Measurements from ENCODE around the gene KRT39. TPM values are rescaled to one million over a fixed set of nuclear protein-coding genes. Genes with fewer than 3 reads are reported as not detected.

KRT39 gene
- total RNA-seq (ENCODE audit: low replicate concordance), result 0.12 TPM in 1 of 2 replicates, not detected in the other

DNA sequence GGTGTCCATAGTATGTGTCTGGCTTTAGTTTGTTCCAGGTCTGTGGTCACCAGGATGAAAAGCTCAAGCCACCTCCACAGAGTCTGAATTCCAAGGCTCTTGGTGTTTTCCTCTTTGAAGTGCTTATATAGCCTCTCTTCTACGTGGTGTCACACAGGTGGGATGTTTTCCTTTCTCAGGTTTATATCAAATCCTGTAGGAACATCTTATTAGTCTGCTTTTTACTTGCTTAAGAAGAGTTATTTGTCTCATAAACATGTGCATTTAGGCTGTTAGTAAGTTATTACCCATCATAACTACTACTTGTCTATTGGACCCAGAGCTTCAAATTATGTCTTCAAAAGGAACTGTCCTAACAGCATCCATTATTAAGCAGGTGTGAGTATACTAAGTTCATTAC lies at the start of gene KRT39:
KRT39 (minus strand) TSS at position 101 of the 400 bp plus-strand sequence; CDS start at position 9, 92 bp downstream.

DNA sequence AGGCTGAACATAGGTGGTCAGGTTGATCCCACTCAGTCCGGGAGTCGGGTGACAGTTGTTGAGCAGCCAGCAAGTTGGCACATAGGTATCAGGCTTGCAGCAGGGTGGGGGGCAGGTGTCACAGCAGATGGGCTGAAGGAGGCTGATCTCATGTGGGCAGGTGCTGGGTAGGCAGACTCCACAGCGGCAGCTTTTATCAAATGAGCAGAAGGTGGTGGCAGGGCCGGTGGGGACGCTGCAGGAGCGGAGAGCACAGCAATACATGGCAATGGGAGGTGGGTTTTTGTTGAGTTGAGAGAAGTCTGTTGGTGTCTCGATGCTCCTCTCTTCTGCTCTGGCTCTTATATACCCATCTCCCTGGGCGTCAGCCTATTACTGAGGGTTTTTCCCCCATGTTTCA lies 42.1 kb upstream of the KRT39 start, which contains the start of gene KRTAP3-1:
KRTAP3-1 (minus strand) TSS at position 318 of the 400 bp plus-strand sequence; CDS start at position 264, 54 bp downstream.

GRCh38 chr17:40999563-40999962 lies 32.8 kb upstream of the KRT39 start, which contains the start of gene KRTAP3-2:
Gene KRTAP3-2 (minus strand): TSS chr17:40999906. CDS start chr17:40999853, 53 bp downstream.

DNA sequence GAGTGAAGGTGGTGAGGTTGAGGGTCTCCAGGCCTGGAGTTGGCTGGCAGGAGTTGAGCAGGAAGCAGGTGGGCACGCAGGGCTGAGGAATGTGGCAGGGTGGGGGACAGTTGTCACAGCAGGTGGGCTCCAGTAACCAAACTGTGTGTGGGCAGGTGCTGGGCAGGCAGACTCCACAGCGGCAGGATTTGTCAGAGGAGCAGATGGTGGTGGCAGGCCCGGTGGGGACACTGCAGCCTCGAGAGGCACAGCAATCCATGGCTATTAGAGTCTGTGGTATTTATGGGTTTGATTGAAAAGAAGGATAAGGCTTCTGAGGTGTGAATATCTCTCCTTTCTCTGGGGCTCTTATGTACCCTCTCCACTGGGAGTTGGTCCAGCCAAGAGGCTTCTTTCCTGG lies 27.1 kb upstream of the KRT39 start, which contains the start of gene KRTAP3-3:
KRTAP3-3 (minus strand) TSS at position 326 of the 400 bp plus-strand sequence; CDS start at position 259, 67 bp downstream.

GRCh38 chr17:40984226-40984625 lies 17.5 kb upstream of the KRT39 start, which contains the start of gene KRT40:
Gene KRT40 (minus strand): TSS chr17:40984326. CDS start chr17:40984273, 53 bp downstream.

GRCh38 chr17:40937384-40937819 lies 29.3 kb downstream of the KRT39 start, which contains the start of gene KRT23:
Gene KRT23 (minus strand): TSS chr17:40937646. CDS start chr17:40936603, 1,043 bp downstream.

Other genes starting within 250 kb of the KRT39 start
- not detected in 2 replicates for gene KRT25, start 211.6 kb downstream of the KRT39 start, total RNA-seq (ENCODE audit: low replicate concordance)
- gene KRT26, start 194.7 kb downstream of the KRT39 start, total RNA-seq (ENCODE audit: low replicate concordance), result not detected in 2 replicates
- gene KRT27, start 184.4 kb downstream of the KRT39 start, total RNA-seq (ENCODE audit: low replicate concordance), result not detected in 2 replicates
- gene KRT28, start 167.0 kb downstream of the KRT39 start, total RNA-seq (ENCODE audit: low replicate concordance), result not detected in 2 replicates
- 1.6 and 4.7 TPM in 2 replicates for gene KRT10, start 144.3 kb downstream of the KRT39 start, total RNA-seq (ENCODE audit: low replicate concordance)
- under 0.01 TPM in 1 of 2 replicates, not detected in the other for gene KRT12, start 99.7 kb downstream of the KRT39 start, total RNA-seq (ENCODE audit: low replicate concordance)
- gene KRT20, start 81.7 kb downstream of the KRT39 start, total RNA-seq (ENCODE audit: low replicate concordance), result not detected in 2 replicates
- gene KRT23, start 29.3 kb downstream of the KRT39 start, total RNA-seq (ENCODE audit: low replicate concordance), result not detected in 2 replicates
- not detected in 2 replicates for gene KRT40, start 17.4 kb upstream of the KRT39 start, total RNA-seq (ENCODE audit: low replicate concordance)
- not detected in 2 replicates for gene KRTAP3-3, start 27.2 kb upstream of the KRT39 start, total RNA-seq (ENCODE audit: low replicate concordance)
- not detected in 2 replicates for gene KRTAP3-2, start 33.0 kb upstream of the KRT39 start, total RNA-seq (ENCODE audit: low replicate concordance)
- gene KRTAP3-1, start 42.2 kb upstream of the KRT39 start, total RNA-seq (ENCODE audit: low replicate concordance), result not detected in 2 replicates
- not detected in 2 replicates for gene KRTAP1-5, start 60.3 kb upstream of the KRT39 start, total RNA-seq (ENCODE audit: low replicate concordance)
- not detected in 2 replicates for gene KRTAP1-4, start 63.2 kb upstream of the KRT39 start, total RNA-seq (ENCODE audit: low replicate concordance)
- not detected in 2 replicates for gene KRTAP1-3, start 67.9 kb upstream of the KRT39 start, total RNA-seq (ENCODE audit: low replicate concordance)
- not detected in 2 replicates for gene KRTAP1-1, start 74.5 kb upstream of the KRT39 start, total RNA-seq (ENCODE audit: low replicate concordance)
- not detected in 2 replicates for gene KRTAP2-1, start 80.4 kb upstream of the KRT39 start, total RNA-seq (ENCODE audit: low replicate concordance)
- not detected in 2 replicates for gene KRTAP2-2, start 88.3 kb upstream of the KRT39 start, total RNA-seq (ENCODE audit: low replicate concordance)
- not detected in 2 replicates for gene KRTAP2-3, start 93.2 kb upstream of the KRT39 start, total RNA-seq (ENCODE audit: low replicate concordance)
- gene KRTAP2-4, start 98.9 kb upstream of the KRT39 start, total RNA-seq (ENCODE audit: low replicate concordance), result not detected in 2 replicates
- not detected in 2 replicates for gene KRTAP4-7, start 117.2 kb upstream of the KRT39 start, total RNA-seq (ENCODE audit: low replicate concordance)
- not detected in 2 replicates for gene KRTAP4-8, start 131.2 kb upstream of the KRT39 start, total RNA-seq (ENCODE audit: low replicate concordance)
- gene KRTAP4-16, start 135.3 kb upstream of the KRT39 start, total RNA-seq (ENCODE audit: low replicate concordance), result not detected in 2 replicates
- not detected in 2 replicates for gene KRTAP4-9, start 138.4 kb upstream of the KRT39 start, total RNA-seq (ENCODE audit: low replicate concordance)
- not detected in 2 replicates for gene KRTAP4-11, start 151.4 kb upstream of the KRT39 start, total RNA-seq (ENCODE audit: low replicate concordance)
- not detected in 2 replicates for gene KRTAP4-12, start 157.2 kb upstream of the KRT39 start, total RNA-seq (ENCODE audit: low replicate concordance)
- not detected in 2 replicates for gene KRTAP4-6, start 173.6 kb upstream of the KRT39 start, total RNA-seq (ENCODE audit: low replicate concordance)
- not detected in 2 replicates for gene KRTAP4-5, start 182.9 kb upstream of the KRT39 start, total RNA-seq (ENCODE audit: low replicate concordance)
- gene KRTAP4-4, start 193.8 kb upstream of the KRT39 start, total RNA-seq (ENCODE audit: low replicate concordance), result not detected in 2 replicates
- not detected in 2 replicates for gene KRTAP4-3, start 201.3 kb upstream of the KRT39 start, total RNA-seq (ENCODE audit: low replicate concordance)
- not detected in 2 replicates for gene KRTAP4-2, start 211.3 kb upstream of the KRT39 start, total RNA-seq (ENCODE audit: low replicate concordance)
- not detected in 2 replicates for gene KRTAP4-1, start 218.0 kb upstream of the KRT39 start, total RNA-seq (ENCODE audit: low replicate concordance)
- gene KRTAP9-1, start 222.9 kb upstream of the KRT39 start, total RNA-seq (ENCODE audit: low replicate concordance), result not detected in 2 replicates